H1 (cell line): ENCODE measurements around the gene QRICH2. TPM values are rescaled to one million over a fixed set of nuclear protein-coding genes. Genes with fewer than 3 reads are reported as not detected.
"Not testable (repeated sequence)": the region's sequence is repeated elsewhere in the genome, so short reads cannot be mapped to it uniquely, and the experiment has no call there.

ENCODE experiments used
- CTCF ChIA-PET: fragments of 300-600 bp; sonication (Branson Sonifier 250); formaldehyde crosslinking; loops from one replicate; lab custom pipeline; 2021; ENCODE audit not compliant: partially characterized antibody; lab: Charles Lee
- POLR2A ChIA-PET: fragments of 300-600 bp; sonication (Branson Sonifier 250); formaldehyde crosslinking; loops from one replicate; lab custom pipeline; 2021; ENCODE audit warnings: inconsistent platforms; ENCODE audit not compliant: partially characterized antibody; lab: Charles Lee
- DNase-seq, 2 experiments: peaks; one replicate each; pipeline versions ENCODE4 v3.0.0 to v3.0.0-alpha.2; 2010 to 2022; ENCODE audit warnings: low spot score in 2 of 2, low read depth in 1 of 2, mixed read lengths in 1 of 2
- FAIRE-seq: peaks from 2 replicates; lab custom pipeline; 2011; peaks lifted over from hg19 to GRCh38; lab: Jason Lieb, UNC
- H2AFZ ChIP-seq: 2 replicates; pipeline ENCODE4 v1.8.1; 2012; ENCODE audit warnings: low read length, inconsistent platforms
- H2AK5ac ChIP-seq: 2 replicates; pipeline ENCODE4 v1.6.1; 2013; ENCODE audit warnings: low read depth, low read length
- H2BK120ac ChIP-seq: replicated peaks from 2 replicates; pipeline ENCODE3; 2013; ENCODE audit warnings: low read depth, low read length, inconsistent platforms
- H2BK12ac ChIP-seq: 2 replicates; pipeline ENCODE4 v1.6.1; 2013; ENCODE audit warnings: low read depth, low read length
- H2BK15ac ChIP-seq: 2 replicates; pipeline ENCODE4 v1.6.1; 2013; ENCODE audit warnings: low read length
- H2BK20ac ChIP-seq: 2 replicates; pipeline ENCODE4 v1.6.1; 2013; ENCODE audit warnings: low read length
- H2BK5ac ChIP-seq: 2 replicates; pipeline ENCODE4 v1.6.1; 2013; ENCODE audit warnings: low read depth, low read length
- H3K14ac ChIP-seq: 2 replicates; pipeline ENCODE4 v1.6.1; 2013; ENCODE audit warnings: inconsistent platforms; ENCODE audit not compliant: insufficient read length
- H3K18ac ChIP-seq: 2 replicates; pipeline ENCODE4 v1.6.1; 2013; ENCODE audit warnings: low read length; ENCODE audit errors: extremely low read depth
- H3K23ac ChIP-seq: 2 replicates; pipeline ENCODE4 v1.6.1; 2013; ENCODE audit warnings: inconsistent platforms; ENCODE audit not compliant: insufficient read length
- H3K23me2 ChIP-seq: 2 replicates; pipeline ENCODE4 v1.6.1; 2013; ENCODE audit warnings: low read depth, low read length
- H3K27ac ChIP-seq: 2 replicates; pipeline ENCODE4 v1.6.1; 2011; ENCODE audit warnings: low read depth, low read length, inconsistent platforms
- H3K27me3 ChIP-seq, 4 experiments: replicated peaks in 1 of 4; 1 replicate in 1 of 4; 2 replicates in 3 of 4; pipeline versions ENCODE4 v1.6.1 to v1.8.1; 2011 to 2013; ENCODE audit warnings: low read length in 3 of 4, mild to moderate bottlenecking in 3 of 4, inconsistent platforms in 2 of 4, mixed read lengths in 2 of 4, moderate library complexity in 1 of 4; ENCODE audit not compliant: control insufficient read depth in 3 of 4, insufficient read depth in 3 of 4; ENCODE audit errors: extremely low read depth in 1 of 4
- H3K36me3 ChIP-seq, 4 experiments: 2 replicates each; pipeline versions ENCODE4 v1.6.1 to v1.8.1; 2011 to 2013; ENCODE audit warnings: mild to moderate bottlenecking in 4 of 4, low read length in 3 of 4, moderate library complexity in 2 of 4, control low read depth in 1 of 4, inconsistent platforms in 1 of 4; ENCODE audit not compliant: insufficient read depth in 4 of 4, control insufficient read depth in 2 of 4
- H3K4ac ChIP-seq: replicated peaks from 2 replicates; pipeline ENCODE3; 2013; ENCODE audit warnings: low read length, low read depth, mixed read lengths, inconsistent platforms; ENCODE audit not compliant: insufficient read length
- H3K4me1 ChIP-seq, 4 experiments: replicated peaks in 1 of 4; 1 replicate in 1 of 4; 2 replicates in 3 of 4; pipeline versions ENCODE4 v1.6.1 to v1.8.1; 2011 to 2013; ENCODE audit warnings: low read length in 3 of 4, inconsistent platforms in 2 of 4, mixed read lengths in 1 of 4; ENCODE audit not compliant: insufficient read depth in 4 of 4, control insufficient read depth in 3 of 4
- H3K4me2 ChIP-seq, 2 experiments: 2 replicates each; pipeline versions ENCODE4 v1.6.1 to v1.8.1; 2011 to 2013; ENCODE audit warnings: low read depth in 2 of 2, low read length in 2 of 2, control low read depth in 1 of 2, inconsistent platforms in 1 of 2, mild to moderate bottlenecking in 1 of 2; ENCODE audit not compliant: insufficient read depth in 1 of 2
- H3K4me3 ChIP-seq, 4 experiments: fragments of 200-600, 300-600 bp in 1 of 4; sonication (generic), shearing (Covaris generic), sonication (Bioruptor Twin) in 1 of 4; 2 replicates each; pipeline versions ENCODE4 v1.5.1 to v1.8.1; 2011 to 2016; ENCODE audit warnings: low read length in 4 of 4, low read depth in 3 of 4, control low read depth in 2 of 4, inconsistent platforms in 2 of 4, mild to moderate bottlenecking in 2 of 4, mixed read lengths in 1 of 4, moderate library complexity in 1 of 4; ENCODE audit not compliant: insufficient read depth in 2 of 4; ENCODE audit errors: extremely low read depth in 1 of 4
- H3K56ac ChIP-seq: replicated peaks from 2 replicates; pipeline ENCODE3; 2013; ENCODE audit warnings: low read depth, mild to moderate bottlenecking, mixed read lengths, low read length, inconsistent platforms; ENCODE audit not compliant: insufficient read length
- H3K79me1 ChIP-seq: 2 replicates; pipeline ENCODE4 v1.6.1; 2013; ENCODE audit warnings: low read depth, low read length, control low read depth
- H3K79me2 ChIP-seq, 2 experiments: 2 replicates each; pipeline versions ENCODE4 v1.6.1 to v1.8.1; 2012 to 2013; ENCODE audit warnings: low read length in 2 of 2, mild to moderate bottlenecking in 2 of 2, inconsistent platforms in 1 of 2; ENCODE audit not compliant: insufficient read depth in 2 of 2, control insufficient read depth in 1 of 2
- H3K9ac ChIP-seq, 4 experiments: replicated peaks in 1 of 4; 1 replicate in 1 of 4; 2 replicates in 3 of 4; pipeline versions ENCODE4 v1.6.1 to v1.8.1; 2011 to 2013; ENCODE audit warnings: low read depth in 3 of 4, low read length in 3 of 4, control low read depth in 2 of 4, mild to moderate bottlenecking in 2 of 4, moderate library complexity in 2 of 4, inconsistent platforms in 1 of 4; ENCODE audit errors: extremely low read depth in 1 of 4
- H3K9me3 ChIP-seq, 2 experiments: 2 replicates each; pipeline versions ENCODE4 v1.6.1 to v1.8.1; 2012 to 2013; ENCODE audit warnings: mild to moderate bottlenecking in 2 of 2, moderate library complexity in 2 of 2, control low read depth in 1 of 2, inconsistent platforms in 1 of 2, low read depth in 1 of 2, low read length in 1 of 2, mixed read lengths in 1 of 2; ENCODE audit not compliant: insufficient read depth in 2 of 2
- H4K20me1 ChIP-seq, 2 experiments: replicated peaks in 1 of 2; 2 replicates each; pipeline versions ENCODE3 to v1.8.1; 2011 to 2013; ENCODE audit warnings: inconsistent platforms in 2 of 2, low read length in 2 of 2, mild to moderate bottlenecking in 1 of 2; ENCODE audit not compliant: insufficient read depth in 2 of 2, control insufficient read depth in 1 of 2
- H4K5ac ChIP-seq: 2 replicates; pipeline ENCODE4 v1.6.1; 2013; ENCODE audit warnings: low read length, low read depth, mixed read lengths, inconsistent platforms; ENCODE audit not compliant: insufficient read length
- H4K8ac ChIP-seq: 2 replicates; pipeline ENCODE4 v1.8.0; 2013; ENCODE audit warnings: mild to moderate bottlenecking, moderate library complexity, low read length, inconsistent platforms; ENCODE audit not compliant: insufficient read depth; ENCODE audit errors: extremely low read depth
- H4K91ac ChIP-seq: replicated peaks from 2 replicates; pipeline ENCODE3; 2013; ENCODE audit warnings: low read length, mixed read lengths, inconsistent platforms; ENCODE audit not compliant: insufficient read length
- WGBS, 2 experiments: shearing (Covaris generic) in 1 of 2; methylation state at CpG; one replicate each; pipeline versions ENCODE4 v1.1.6 to v1.1.7; 2013 to 2015; ENCODE audit warnings: low lambda C conversion rate in 2 of 2, mixed read lengths in 2 of 2, inconsistent platforms in 1 of 2, low coverage in 1 of 2, missing lambda C conversion rate in 1 of 2; ENCODE audit not compliant: insufficient replicate concordance in 2 of 2, insufficient coverage in 1 of 2, insufficient read length in 1 of 2; ENCODE audit errors: extremely low coverage in 1 of 2, missing lambda C conversion rate in 1 of 2; 5-methylcytosine and 5-hydroxymethylcytosine counted together
- polyA plus RNA-seq, 7 experiments: library from polyadenylated mRNA; depleted of rRNA in 3 of 7; stranded (reverse) in 5 of 7; unstranded in 2 of 7; fragments of >200 nt in 5 of 7; fragments of 200-250 nt in 2 of 7; gene quantifications; 1 replicate in 5 of 7; 2 replicates in 1 of 7; 4 replicates in 1 of 7; pipeline versions ENCODE4 v1.2.1 to v1.2.3, GENCODE V29; 2011 to 2013; ENCODE audit warnings: missing spikeins in 2 of 7, mixed read lengths in 2 of 7
- total RNA-seq: library from RNA; stranded (reverse); fragmentation: NEBNext Ultra II Directional; extraction: Animal tissue kit (Norgen Biotek cat#: 25700); gene quantifications from 2 replicates; pipeline ENCODE4 v1.2.1, GENCODE V29; 2021

QRICH2 gene
- total and polyA plus RNA-seq, 2 of the 8 experiments (the other 6 are each of a cell fraction or from before 2014, with no cell fraction given) = 2.8 to 3.8 TPM

- not testable (repeated sequence) for H2BK15ac ChIP-seq, H3K4me3 ChIP-seq, H2BK12ac ChIP-seq, H3K9me3 ChIP-seq, FAIRE-seq, H3K23ac ChIP-seq, H4K91ac ChIP-seq, H3K23me2 ChIP-seq, H3K9ac ChIP-seq, H3K4me1 ChIP-seq, H3K4ac ChIP-seq, H3K18ac ChIP-seq, H2BK20ac ChIP-seq, H3K27ac ChIP-seq, H3K79me1 ChIP-seq, H4K20me1 ChIP-seq, H3K27me3 ChIP-seq, H3K4me2 ChIP-seq, H2AFZ ChIP-seq, H2AK5ac ChIP-seq, H4K8ac ChIP-seq, H2BK120ac ChIP-seq, H3K36me3 ChIP-seq, H3K56ac ChIP-seq, H3K14ac ChIP-seq, DNase-seq, H2BK5ac ChIP-seq, H3K79me2 ChIP-seq, H4K5ac ChIP-seq
- ChIA-PET CTCF (interaction anchor here (1.0 to 11.5 kb wide), 13 partner anchors 13 to 400 kb away, joined by 3 to 161 read pairs (median 5); partner anchors contain the start of gene MRPL38), POLR2A (interaction anchor here (0.5 to 0.6 kb wide), 2 partner anchors 14 to 25 kb away, joined by 3 to 4 read pairs; no protein-coding TSS in a partner anchor)
- WGBS, 2 experiments = 92% methylated on average over 3 of the region's 3 CpGs; no CpG with 5 or more reads in 1 of the 2 experiments
Observed at GRCh38 chr17:76305135-76305454, 3.0 kb downstream of the QRICH2 start.
